HEK293T (cell line): ENCODE measurements around the gene PCDHA9.

ENCODE experiments used
- ARNT ChIP-seq: fragments of 450-650 bp; IDR thresholded peaks from 2 replicates; pipeline ENCODE4 v1.6.1; 2017; ENCODE audit warnings: mild to moderate bottlenecking
- BHLHE40 ChIP-seq: fragments of 450-650 bp; IDR thresholded peaks from 2 replicates; pipeline ENCODE4 v1.6.1; 2016; ENCODE audit warnings: mild to moderate bottlenecking, moderate library complexity, borderline replicate concordance
- CTBP1 ChIP-seq: fragments of 450-650 bp; IDR thresholded peaks from 2 replicates; pipeline ENCODE4 v1.6.1; 2016; ENCODE audit warnings: borderline replicate concordance
- ELF4 ChIP-seq: fragments of 450-650 bp; IDR thresholded peaks from 2 replicates; pipeline ENCODE4 v1.6.1; 2017; ENCODE audit warnings: antibody characterized with exemption
- FOXA1 ChIP-seq: fragments of 450-650 bp; IDR thresholded peaks from 2 replicates; pipeline ENCODE4 v1.6.1; 2016; ENCODE audit warnings: mild to moderate bottlenecking
- FOXK2 ChIP-seq: fragments of 450-650 bp; IDR thresholded peaks from 2 replicates; pipeline ENCODE4 v1.6.1; 2016; ENCODE audit warnings: mild to moderate bottlenecking
- FOXM1 ChIP-seq: fragments of 450-650 bp; IDR thresholded peaks from 2 replicates; pipeline ENCODE4 v1.6.1; 2017; ENCODE audit warnings: mild to moderate bottlenecking, borderline replicate concordance
- LEF1 ChIP-seq: fragments of 450-650 bp; IDR thresholded peaks from 2 replicates; pipeline ENCODE4 v1.6.1; 2017; ENCODE audit warnings: mild to moderate bottlenecking, borderline replicate concordance
- NFRKB ChIP-seq: fragments of 450-650 bp; IDR thresholded peaks from 2 replicates; pipeline ENCODE4 v1.6.1; 2016; ENCODE audit warnings: mild to moderate bottlenecking, moderate library complexity
- SP1 ChIP-seq: fragments of 450-650 bp; IDR thresholded peaks from 2 replicates; pipeline ENCODE4 v1.6.1; 2017
- SUZ12 ChIP-seq: fragments of 450-650 bp; IDR thresholded peaks from 2 replicates; pipeline ENCODE4 v1.6.1; 2016; ENCODE audit warnings: mild to moderate bottlenecking
- TARDBP ChIP-seq: fragments of 450-650 bp; IDR thresholded peaks from 2 replicates; pipeline ENCODE4 v1.6.1; 2016
- ZNF384 ChIP-seq: fragments of 450-650 bp; IDR thresholded peaks from 2 replicates; pipeline ENCODE4 v1.6.1; 2016
- TF ChIP-seq, protein P1 (sequence below): fragments of 450-650 bp; IDR thresholded peaks from 2 replicates; pipeline ENCODE4 v1.6.1; 2016

GRCh38 chr5:140877262-140877581 is 29.0 kb downstream of the PCDHA9 start:
- TF ChIP-seq FOXK2 (no peak), ELF4 (no peak), SP1 (no peak), BHLHE40 (no peak), FOXA1 (no peak), CTBP1 (no peak), ZNF384 (no peak), SUZ12 (no peak), LEF1 (no peak), FOXM1 (no peak), ARNT (no peak), NFRKB (no peak), TARDBP (no peak)
- TF ChIP-seq, protein P1, sequence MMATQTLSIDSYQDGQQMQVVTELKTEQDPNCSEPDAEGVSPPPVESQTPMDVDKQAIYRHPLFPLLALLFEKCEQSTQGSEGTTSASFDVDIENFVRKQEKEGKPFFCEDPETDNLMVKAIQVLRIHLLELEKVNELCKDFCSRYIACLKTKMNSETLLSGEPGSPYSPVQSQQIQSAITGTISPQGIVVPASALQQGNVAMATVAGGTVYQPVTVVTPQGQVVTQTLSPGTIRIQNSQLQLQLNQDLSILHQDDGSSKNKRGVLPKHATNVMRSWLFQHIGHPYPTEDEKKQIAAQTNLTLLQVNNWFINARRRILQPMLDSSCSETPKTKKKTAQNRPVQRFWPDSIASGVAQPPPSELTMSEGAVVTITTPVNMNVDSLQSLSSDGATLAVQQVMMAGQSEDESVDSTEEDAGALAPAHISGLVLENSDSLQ = no peak
